Stimulated activated CD4-positive, alpha-beta T cell treated with anti-CD3 and anti-CD28 coated beads, Interleukin-1b, Interleukin-23, amount 100 ng/mL, for 24 hours (primary cell): ENCODE results near the gene ARL10.

Experiments
- DNase-seq, 4 experiments: peaks; one replicate each; pipeline ENCODE4 v3.0.0-alpha.2; 2020; ENCODE audit warnings: low read depth in 4 of 4, low spot score in 1 of 4

The ARL10 gene

DNA sequence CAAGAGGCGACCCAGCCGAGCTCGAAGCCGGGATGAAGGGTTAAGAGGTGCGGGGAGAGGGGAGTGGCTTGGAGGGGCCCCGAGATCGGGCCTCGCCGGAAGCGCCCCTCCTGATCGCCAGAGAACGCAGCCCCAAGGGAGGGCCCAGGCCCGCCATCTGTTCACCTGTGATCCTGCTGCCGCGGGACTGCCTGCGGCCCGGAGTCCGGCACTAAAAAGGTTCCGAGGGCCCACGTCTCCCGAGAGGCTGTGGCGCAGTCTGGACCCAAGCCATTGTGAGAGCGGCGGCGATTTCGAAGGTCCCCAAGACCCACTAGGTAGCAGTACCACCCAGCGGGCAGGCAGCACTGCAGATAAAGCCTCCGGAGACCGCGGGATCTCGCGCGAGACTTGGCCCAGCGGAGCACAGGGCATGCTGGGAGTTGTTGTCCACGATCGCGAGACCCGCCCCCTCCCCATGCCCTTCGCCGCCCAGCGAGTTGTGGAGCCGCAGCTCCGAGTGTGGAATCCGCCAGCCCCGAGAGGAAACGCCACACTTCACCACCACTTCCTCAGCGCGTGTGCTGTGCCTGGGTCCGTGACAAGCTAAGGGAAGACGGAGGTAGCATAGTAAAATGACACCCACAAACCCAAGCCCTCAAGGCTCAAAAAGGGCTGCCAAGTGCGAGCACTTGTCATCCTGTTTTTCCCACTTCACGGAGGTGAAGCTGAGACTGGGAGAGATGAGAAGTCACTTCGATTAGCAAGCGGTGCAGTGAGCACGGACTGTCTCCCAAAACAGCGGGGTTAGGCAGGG, 3.7 kb upstream of the ARL10 start, which contains the start of gene KIAA1191:
KIAA1191 (minus strand) TSS at position 328 of the 796 bp plus-strand sequence. CDS start 2,256 bp downstream, outside the sequence.
- peak; percentile 78 to 92 (median 82) for DNase-seq

DNA sequence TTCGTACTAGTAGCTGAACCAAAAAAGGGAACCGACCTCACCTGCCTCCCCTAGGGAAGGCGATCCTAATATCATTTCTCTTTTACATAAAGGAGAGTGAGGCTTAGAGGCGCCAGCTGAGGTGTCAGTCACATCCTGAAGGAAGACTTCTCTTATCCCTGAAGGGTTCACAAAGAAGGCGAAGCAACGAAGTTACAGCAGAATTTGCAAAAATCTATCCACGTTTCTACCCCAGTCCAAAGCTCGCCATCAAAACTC, 3.1 kb upstream of the ARL10 start:
- DNase-seq, result no peak

DNA sequence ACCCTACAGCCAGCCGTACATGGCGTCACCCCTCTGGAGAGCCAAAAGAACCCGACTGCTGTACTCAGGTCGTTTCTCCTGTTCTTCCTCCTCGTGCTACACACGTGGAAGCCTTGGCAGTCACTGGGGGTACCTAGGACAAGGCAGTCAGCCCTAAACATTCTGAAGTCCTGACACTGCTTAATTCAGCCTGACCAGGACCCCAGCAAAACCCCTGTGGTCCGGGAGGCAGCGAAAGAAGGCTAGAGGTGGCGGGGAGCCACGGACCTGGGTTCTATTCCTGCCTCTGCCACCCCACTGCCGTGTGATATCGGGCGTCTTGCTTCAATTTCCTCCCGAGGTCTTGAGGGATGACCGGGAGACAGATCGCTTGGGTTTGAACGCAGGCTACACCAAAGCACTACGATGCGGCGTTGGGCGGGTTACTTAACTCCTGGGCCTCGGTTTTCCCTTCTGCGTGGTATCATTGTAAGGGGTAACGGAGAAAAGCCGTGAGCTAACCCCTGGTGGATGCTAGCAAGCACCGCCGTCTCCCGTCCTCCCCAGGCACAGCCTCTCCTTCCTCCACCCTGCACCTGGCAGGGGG, 429 bp upstream of the ARL10 start:
- no peak for DNase-seq

DNA sequence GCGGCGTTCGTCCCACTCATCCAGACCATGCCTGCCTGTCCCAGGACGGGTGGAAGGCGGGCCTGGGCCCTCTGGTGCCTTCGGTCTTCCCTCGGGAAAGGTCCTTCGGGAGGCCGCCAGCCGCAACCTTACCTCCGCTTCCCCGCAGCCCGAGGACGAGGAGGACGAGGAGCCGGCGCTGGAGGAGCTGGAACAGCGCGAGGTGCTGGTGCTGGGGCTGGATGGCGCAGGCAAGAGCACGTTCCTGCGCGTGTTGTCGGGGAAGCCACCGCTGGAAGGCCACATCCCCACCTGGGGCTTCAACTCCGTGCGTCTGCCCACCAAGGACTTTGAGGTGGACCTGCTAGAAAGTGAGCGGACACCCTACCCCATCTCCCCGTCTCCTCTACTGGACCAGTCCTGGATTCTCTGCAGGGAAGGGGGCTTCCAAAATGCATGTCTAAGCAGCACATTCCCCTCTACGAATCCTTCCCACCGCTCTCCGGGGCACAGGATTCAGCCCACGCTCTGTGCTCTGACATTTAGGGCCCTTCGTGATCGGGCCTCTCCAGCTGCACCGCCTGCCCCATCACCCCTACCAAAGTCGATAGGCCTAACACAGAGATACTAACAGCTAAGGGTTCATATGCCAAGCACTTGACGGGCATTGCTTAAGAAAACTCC, 1.1 kb downstream of the ARL10 start:
- no peak for DNase-seq

DNA sequence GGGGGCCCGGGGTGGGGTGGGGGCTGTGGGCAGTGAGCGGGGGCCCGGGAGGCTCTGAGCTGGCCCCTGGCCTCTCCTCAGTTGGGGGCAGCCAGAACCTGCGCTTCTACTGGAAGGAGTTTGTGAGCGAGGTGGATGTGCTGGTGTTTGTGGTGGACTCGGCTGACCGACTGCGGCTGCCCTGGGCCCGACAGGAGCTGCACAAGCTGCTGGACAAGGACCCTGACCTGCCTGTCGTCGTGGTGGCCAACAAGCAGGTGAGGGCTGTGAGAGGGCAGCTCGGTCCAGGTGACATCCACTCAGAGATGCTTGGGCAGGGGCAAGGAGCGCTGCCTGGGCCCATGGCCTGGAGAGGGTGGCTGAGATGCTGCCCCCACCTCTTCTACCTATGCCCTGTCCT, 3.4 kb downstream of the ARL10 start:
- no peak for DNase-seq

DNA sequence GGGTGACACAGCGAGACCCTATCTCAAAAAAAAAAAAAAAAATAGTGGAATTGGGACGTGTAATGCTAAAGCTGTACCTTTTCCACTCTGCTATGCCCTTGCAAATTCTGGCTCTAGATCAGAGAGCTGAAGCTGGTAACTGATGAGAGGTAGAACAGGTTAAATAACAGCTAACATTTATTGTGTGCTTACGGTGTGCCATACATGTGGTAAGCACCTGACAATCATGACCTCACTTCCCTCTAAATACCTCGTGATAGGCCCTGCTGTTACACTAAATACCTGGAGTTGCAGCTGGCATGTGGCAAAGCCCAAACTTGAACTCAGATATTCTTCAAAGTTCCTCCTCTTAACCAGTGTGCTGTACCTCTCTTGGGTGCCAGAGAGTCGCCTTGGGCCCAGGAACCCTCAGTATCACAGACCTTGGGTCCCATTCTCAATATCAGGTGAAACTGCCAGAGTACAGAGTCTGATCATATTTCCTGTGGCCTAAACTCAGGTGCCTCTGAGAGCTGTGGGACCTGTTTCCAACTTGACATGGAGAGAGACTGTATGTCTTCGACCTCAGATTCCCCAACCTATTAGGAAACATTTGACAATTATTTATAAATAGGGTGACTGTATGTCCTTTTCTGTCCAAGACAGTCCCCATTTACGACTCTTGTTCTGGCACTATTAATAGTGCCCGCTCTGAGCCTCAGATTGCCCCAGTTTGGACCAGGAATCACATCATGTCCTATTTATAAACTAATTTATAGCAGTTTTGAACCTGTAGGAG, 4.8 kb downstream of the ARL10 start:
- no peak for DNase-seq

DNA sequence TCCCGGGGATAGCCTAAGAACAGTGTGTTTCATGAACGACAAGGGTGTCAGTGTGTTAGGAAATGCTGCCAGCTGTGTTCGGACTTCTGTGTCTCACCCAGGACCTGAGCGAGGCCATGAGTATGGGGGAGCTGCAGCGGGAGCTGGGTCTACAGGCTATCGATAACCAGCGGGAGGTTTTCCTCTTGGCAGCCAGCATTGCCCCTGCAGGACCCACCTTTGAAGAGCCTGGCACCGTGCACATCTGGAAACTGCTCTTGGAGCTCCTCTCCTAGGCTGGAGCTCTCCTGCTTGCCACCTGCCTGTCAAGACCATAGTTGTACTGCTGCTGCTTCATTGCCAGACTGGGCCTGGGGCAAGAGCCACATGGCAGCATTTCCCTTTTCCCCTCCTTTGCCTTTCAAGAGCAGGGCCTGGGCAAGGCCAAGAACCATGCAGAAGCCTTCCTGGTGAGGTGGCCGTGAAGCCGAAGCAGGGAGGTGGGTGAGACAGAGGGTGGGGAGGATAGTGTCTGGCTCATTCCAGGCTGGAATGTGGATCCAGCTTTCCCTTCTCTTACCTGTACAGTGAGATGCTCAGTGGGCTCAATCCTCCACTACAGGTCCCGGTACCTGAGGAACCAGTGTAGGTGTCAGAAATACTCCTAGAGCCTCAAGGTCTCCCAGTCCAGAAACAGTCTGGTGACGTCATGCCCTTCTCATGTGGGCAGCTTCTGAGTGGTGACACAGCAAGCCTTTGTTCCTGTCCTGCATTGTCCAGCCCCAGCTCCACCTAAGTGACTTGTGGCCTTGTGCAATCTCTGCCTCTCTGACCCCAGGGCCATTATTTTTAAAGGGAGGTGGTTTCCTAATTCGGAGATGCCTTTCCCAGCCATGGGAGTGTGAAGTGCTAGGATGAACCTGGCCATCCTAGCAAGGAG, 6.6 kb downstream of the ARL10 start:
- no peak for DNase-seq

DNA sequence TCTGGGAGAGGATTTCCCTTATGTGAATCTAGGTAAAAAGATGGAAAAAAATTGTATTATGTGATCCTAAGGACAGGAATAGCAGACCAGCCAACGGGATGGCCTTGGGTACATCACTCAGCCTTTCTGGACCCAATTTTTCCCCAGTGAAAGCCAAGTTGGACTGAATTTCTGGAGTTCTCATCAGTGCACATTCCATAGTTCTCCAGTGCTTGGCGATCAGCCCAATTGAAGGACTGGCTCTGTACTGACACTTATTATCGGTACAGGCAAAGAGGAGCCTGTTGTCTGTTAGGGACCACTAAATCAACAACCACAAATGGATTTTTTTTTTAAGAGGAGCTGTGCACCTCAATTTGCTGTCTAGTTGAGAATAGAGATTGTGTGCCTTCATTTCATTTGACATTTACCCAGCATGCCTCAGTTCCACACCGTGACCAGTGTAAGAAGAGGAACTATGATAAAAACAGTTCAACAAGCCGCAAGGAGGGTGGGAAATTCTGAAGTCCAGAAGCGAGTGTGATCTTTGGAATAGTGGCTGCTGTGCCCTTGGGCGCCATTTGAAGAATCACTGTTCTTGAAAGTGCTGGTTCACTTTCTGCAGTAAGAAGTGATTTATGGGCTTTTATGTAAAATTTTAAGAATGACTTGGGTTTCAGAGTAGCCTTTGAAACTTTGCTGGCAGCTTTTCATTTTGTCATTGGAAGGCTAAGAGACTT, 8.0 kb downstream of the ARL10 start:
- no peak for DNase-seq

DNA sequence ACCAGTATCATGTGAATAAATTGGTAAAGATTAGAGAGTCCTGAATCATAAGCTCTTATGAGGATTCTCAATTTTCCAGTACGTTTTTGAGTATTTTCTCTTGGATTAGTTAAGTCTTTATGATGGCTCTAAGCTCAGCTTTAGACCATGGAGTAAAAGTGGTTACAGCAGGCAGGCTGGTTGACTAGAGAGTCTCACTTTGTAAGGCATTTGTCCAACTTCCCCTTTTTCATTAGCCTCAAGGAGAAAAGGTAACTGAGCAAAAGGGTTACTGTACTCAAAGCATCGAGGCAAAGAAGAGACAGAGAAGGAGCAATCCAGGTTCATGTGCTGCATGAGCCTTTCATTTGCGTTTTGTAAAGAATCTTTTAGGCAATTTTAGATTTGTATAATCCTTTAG, 14.6 kb downstream of the ARL10 start:
- DNase-seq, result no peak

DNA sequence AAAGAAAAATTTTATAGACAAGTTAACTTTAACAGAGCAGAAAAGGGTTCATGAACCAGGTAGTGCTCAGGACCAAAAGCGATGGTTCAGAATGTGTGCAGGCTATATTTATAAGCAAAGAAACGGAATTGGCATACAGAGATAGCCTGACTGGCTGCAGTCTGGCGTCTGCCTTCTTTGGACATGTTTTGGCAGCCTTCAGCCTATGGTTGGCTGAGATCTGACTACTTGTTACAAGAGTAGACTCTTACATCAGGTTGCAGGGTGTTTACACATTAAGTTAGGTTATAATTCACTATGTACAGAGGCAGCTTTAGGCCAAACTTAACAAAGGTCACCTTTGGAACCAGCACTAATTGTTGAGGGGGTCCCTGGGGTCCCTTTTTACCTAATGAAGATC, 16.1 kb downstream of the ARL10 start:
- no peak for DNase-seq

DNA sequence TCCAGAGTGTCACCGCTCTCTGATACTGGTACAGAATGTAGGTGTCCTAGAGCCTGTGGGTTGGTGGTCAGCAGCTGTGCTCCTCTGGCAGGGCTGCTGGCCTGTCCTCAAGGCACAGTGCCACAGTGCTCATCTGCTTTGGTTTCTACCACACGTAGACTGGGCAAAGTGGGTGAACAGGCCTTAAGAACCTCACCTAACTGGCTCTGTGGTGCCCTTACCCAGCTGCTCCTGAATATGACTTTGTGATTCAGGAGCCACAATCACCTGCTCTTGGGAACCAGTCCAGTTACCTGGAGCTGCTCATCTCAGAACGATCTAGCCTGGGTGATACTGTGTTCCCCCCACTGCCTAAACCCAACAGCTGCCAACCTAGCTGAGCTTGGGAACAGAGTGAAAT, 16.7 kb downstream of the ARL10 start:
- DNase-seq, result no peak

DNA sequence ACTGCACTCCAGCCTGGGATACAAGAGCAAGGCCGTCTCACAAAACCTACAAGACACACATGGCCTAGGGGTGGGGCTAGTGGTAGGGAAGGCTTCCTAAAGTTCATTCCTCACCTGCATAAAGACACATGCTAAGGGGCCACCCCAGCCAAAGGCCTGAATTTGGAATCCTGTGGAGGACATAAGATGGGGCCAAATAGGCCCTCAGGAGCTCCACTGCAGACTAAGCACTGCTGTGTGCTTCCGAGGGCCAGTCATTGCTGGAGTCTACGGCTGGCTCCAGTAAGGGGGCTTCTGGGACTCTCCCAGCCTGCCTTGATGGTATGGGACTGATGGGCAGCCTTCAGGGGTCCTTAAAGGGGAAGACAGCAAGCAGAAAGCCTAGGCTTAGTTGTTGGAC, 17.4 kb downstream of the ARL10 start:
- DNase-seq, result no peak

DNA sequence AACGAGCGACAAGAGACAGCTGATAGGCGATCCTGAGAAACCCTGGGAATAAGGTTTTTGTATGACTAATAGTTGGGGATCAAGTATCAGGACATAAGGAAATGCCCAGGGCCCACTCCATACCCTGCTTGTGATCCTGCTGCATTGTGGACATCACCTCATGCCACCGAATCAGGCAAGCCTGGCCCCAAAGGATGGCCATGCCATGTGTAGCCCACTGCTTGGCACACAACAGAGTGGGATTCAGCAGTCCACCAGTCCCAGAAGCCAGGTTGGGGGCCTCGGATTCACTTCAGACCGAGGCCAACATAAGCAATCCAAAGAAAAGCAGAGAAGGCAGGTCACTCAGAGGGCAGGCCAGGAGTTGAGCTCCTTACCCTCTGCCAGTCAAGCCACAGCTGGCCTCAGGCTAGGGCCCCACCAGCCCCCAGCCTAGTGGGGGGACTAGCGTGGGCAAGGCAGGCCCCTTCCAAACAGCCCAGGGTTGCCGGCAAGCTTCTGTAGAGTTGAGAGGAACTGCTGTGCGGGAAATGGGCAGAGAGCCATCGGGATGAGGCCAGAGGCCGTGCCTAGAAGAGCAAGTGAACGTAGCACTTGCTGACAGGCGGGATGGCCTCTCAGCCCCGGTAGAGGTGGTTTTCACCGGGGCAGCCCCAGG, 18.1 kb downstream of the ARL10 start:
- no peak for DNase-seq

DNA sequence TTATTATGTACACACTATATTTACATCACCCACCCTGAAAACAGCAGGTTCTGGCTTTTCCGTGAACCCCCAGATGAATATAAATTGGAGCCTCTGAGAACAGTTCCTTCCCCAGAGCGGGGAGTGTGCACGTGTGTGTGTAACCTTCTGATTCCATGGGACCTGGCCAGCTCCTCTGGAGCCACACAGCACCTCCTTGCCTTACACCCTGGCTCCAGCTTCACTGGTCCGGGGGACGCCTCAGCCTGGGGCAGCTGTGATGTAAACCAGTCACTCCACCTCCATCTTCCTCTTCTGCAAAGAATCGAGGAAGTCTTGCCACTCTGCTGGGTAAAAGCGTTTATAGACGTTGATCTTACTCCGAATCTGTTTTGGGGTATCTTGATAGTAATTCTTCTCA, 18.7 kb downstream of the ARL10 start:
- no peak for DNase-seq

DNA sequence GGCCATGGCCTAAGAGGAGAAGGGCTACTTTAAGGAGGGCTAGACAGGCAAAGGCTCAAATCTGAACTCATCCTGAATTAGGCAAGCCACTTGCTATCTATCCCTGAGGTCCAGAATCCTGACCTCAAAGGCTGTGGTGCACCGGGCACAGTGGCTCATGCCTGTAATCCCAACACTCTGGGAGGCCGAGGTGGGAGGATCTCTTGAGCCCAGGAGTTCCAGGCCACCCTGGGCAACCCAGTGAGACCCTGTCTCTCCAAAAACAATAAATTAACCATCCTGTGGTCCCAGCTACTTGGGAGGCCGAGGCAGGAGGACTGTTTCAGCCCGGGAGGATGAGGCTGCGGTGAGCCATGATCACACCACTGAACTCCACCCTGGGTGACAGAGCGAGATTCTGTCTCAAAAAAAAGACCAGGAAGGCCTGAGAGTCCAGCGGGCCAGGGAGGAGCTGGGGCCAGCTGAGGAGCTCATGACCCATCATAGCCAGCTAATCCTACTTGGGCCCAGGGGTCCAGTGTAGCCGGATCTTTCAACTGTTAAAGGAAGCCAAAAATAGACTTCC, 19.2 kb downstream of the ARL10 start:
- no peak for DNase-seq

DNA sequence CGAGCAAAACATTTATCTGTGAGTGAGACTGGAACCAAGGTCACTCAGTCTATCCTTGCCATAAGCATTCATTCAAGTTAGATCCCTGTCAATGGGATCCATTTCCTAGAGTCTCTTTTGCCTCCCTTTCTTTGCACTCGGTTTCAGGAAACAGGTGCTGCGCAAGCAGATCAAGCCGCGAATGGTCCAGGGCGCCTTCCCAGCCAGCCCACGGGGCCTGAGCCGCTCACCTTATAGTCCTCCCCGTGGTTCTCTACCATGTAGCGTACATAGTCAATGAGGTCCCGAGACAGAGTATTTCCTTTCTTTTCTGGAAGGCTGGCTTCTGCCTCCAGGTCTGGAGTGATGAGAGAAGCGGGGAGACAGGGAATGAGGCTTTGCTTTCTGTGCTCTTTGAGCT, 19.7 kb downstream of the ARL10 start:
- DNase-seq, result no peak

DNA sequence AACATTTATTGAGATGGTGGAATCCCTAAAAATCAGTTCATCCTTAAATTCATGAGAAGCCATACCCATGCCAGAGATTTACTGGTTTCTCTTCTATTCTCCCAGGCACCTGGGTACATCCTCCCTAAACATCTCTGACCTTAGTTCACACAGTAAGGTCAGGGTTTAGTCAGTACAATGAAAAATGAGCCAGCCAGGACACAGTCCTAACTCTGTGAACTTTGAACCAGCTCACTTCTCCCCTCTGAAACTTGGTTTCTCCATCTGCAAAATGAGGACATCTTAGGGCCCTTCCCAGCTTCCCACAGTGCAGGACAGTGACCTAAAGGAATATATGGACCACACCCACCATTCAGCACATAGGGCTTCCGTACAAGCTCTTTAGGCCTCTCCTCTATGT, 21.2 kb downstream of the ARL10 start:
- DNase-seq, result no peak

DNA sequence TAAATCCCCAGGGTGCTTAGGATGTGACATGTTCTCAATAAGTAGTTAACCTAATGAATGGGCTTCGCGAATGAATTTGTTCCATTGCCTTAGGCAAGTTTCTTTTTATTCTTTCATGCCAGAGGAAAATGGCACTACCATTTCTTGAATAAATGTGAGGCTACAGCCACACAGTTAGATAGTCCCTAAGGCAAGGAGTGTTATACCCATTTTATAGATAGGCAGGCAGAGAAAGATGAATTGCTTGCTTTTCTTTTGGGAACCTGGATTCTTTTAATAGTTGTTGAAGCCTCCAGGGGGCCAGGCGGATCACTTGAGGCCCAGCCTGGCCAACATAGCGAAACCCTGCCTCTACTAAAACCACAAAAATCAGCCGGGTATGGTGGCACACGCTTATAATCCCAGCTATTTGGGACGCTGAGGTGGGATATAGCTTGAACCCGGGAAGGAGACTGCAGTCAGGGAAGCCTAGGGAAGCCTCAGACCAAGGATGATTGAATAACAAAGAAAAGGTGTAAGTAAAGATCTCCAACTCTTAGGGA, 22.2 kb downstream of the ARL10 start:
- DNase-seq, result no peak

DNA sequence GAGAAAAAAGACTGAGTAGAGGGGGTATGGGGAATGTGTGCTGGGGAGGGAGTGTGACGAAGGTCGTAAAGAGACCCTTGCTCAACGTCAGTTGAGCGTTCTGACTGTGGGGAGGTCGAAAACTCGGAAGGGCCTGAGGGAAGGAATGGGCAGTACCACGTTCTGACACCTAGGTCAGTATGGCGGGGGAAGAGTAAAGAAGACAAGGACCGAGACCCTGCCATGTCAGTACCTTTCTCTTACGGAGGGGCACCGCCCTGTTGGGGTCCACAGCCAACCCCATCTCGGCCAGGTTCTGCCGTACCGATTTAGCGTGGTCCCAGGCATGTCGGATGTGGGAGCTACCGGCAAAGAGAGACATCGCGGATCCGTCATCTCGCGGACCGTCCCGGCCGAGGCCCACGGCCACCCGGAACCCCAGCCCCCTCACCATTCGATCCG, 22.7 kb downstream of the ARL10 start:
- peak in 1 of 4 experiments; percentile 9 for DNase-seq
